Measurements from ENCODE around the gene TSPAN31. TPM values are rescaled to one million over a fixed set of nuclear protein-coding genes. Genes with fewer than 3 reads are reported as not detected.
"Not testable (repeated sequence)": the region's sequence is repeated elsewhere in the genome, so short reads cannot be mapped to it uniquely, and the experiment has no call there.

TSPAN31 gene
- total RNA-seq, 2 experiments from 2014 or later, result 21.8 to 23.0 TPM

DNA sequence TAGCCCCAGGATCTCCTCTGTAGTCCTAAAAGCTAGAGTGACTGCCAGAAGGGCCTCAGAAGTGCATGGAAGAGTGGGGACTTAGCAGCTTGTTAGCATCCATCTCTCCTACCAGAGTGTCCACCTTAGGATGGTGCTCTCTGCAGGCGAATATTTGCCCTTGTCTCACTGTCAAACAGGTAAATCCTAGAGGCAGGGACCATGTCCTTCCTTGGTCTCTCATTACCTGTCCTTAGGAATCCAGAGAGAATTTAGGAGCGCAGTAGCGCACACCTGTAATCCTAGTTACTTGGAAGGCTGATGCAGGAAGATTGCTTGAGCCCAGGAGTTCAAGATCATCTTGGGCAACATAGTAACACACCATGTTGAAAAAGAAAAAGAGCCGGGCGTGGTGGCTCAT, 27.7 kb upstream of the TSPAN31 start:
- Mint-ChIP-seq H3K9me3 (no peaks in the 10 kb centered on the region), H3K4me1 (no peaks in the 10 kb centered on the region), H3K27me3 (no peaks in the 10 kb centered on the region), H3K27ac (no peak overlapping the region), H3K36me3 (ENCODE audit: low read depth) (peaks cover 58% of the 10 kb centered on the region), H3K4me3 (no peak overlapping the region)
- ChIA-PET CTCF (no interaction called here), POLR2A (interaction anchor here (2.1 kb wide), 1 partner anchor 24 kb away, joined by 6 read pairs; no protein-coding TSS in a partner anchor)
- DNase-seq, result no peak

DNA sequence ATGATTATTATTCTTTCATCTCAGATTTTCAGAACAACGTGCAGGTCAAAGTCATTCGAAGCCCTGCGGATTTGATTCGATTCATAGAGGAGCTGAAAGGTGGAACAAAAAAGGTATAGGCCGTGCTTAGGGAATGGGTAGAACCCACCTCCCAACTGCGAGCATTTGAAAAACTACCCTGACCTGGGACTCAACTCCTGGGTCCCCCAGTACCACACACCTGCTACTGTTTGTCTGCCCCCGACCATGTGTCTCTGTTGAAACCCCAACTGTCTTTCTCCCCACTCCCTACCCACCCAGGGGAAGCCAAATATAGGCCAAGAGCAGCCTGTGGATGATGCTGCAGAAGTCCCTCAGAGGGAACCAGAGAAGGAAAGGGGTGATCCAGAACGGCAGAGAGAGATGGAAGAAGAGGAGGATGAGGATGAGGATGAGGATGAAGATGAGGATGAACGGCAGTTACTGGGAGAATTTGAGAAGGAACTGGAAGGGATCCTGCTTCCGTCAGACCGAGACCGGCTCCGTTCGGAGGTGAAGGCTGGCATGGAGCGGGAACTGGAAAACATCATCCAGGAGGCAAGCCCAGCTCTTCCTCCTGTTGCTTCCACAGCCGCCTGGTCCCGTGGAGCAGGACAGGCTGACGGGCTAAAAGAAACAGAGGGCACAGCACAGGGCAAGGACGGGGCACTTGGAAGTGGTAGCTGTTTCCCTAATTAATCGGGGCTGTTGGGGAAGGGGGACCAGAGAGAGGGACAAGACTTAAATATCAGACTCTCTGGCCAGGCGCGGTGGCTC, 26.8 kb upstream of the TSPAN31 start:
- DNase-seq, result no peak
- Mint-ChIP-seq H3K4me3 (no peak overlapping the region), H3K36me3 (ENCODE audit: low read depth) (peaks cover 53% of the 10 kb centered on the region), H3K4me1 (no peaks in the 10 kb centered on the region), H3K27me3 (no peaks in the 10 kb centered on the region), H3K27ac (no peak overlapping the region), H3K9me3 (no peaks in the 10 kb centered on the region)
- ChIA-PET CTCF (no interaction called here), POLR2A (interaction anchor here (0.6 to 1.7 kb wide), 4 partner anchors 8 to 238 kb away, joined by 3 to 4 read pairs (median 4); partner anchors contain the start of gene ARHGAP9)

DNA sequence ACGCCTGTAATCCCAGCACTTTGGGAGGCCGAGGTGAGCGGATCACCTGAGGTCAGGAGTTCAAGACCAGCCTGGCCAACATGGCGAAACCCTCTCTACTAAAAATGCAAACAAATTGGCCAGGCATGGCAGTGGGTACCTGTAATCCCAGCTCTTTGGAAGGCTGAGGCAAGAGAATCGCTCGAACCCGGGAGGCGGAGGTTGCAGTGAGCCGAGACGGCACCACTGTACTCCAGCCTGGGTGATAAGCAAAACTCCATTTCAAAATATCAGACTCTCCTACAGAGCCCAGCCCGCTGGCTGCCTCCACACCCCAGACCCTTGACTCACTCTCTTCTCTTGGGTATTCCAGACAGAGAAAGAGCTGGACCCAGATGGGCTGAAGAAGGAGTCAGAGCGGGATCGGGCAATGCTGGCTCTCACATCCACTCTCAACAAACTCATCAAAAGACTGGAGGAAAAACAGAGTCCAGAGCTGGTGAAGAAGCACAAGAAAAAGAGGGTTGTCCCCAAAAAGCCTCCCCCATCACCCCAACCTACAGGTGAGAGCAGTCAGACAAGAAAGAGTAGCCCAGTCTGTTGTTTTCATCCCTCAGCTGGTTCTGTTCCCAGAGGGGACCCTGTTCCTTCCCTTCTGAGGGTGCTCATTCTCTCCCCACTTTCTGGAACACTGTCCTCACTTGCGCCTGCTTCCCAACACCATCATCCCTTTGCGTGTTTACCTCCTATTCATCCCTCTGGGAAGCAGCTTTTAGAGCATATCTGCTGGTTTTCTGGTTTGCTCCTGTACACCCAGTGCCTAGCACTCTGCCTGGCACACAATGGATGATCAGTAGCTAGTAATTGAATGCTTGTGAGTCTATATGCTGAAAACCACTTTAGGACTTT, 26.0 kb upstream of the TSPAN31 start:
- CTCF ChIA-PET, result interaction anchor here (1.5 kb wide), 1 partner anchor 23 kb away, joined by 6 read pairs; no protein-coding TSS in a partner anchor
- Mint-ChIP-seq H3K27me3 (no peaks in the 10 kb centered on the region), H3K9me3 (no peaks in the 10 kb centered on the region), H3K36me3 (ENCODE audit: low read depth) (peaks cover 53% of the 10 kb centered on the region), H3K27ac (no peak overlapping the region), H3K4me1 (no peaks in the 10 kb centered on the region), H3K4me3 (no peak overlapping the region)
- no peak for DNase-seq
- POLR2A ChIA-PET, result interaction anchor here (0.8 to 3.4 kb wide), 9 partner anchors 9 to 135 kb away, joined by 3 to 27 read pairs (median 4); partner anchors contain the start of genes CDK4, OS9 and TSPAN31

DNA sequence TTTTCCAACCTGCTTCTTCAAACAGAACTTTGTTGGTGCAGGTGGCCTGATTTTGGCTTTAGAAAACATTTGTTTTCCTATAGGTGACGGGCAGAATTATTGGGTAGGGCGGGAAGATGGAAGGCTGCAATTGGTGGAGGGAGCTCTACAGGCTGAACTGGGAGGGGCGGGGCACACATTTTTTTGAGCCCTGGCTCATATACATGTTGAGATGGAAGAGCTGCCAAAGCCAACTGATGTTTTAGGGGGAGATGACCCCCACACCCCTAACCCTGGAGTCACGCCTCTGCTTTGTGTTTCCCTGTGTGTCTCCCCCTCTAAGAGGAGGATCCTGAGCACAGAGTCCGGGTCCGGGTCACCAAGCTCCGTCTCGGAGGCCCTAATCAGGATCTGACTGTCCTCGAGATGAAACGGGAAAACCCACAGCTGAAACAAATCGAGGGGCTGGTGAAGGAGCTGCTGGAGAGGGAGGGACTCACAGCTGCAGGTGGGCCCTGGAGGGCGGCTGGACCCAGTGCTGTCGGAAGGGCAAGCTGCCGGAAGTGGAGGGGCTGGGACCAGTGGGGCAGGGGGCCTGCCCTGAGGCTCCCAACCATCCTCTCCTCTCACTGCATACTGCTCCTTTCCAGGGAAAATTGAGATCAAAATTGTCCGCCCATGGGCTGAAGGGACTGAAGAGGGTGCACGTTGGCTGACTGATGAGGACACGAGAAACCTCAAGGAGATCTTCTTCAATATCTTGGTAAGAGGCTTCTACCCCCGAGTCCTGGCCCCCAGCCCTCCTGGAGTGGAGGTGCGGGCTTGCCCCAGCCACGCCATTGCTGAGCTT, 24.8 kb upstream of the TSPAN31 start:
- no peak for DNase-seq
- Mint-ChIP-seq H3K36me3 (ENCODE audit: low read depth) (peaks cover 58% of the 10 kb centered on the region), H3K9me3 (no peaks in the 10 kb centered on the region)

DNA sequence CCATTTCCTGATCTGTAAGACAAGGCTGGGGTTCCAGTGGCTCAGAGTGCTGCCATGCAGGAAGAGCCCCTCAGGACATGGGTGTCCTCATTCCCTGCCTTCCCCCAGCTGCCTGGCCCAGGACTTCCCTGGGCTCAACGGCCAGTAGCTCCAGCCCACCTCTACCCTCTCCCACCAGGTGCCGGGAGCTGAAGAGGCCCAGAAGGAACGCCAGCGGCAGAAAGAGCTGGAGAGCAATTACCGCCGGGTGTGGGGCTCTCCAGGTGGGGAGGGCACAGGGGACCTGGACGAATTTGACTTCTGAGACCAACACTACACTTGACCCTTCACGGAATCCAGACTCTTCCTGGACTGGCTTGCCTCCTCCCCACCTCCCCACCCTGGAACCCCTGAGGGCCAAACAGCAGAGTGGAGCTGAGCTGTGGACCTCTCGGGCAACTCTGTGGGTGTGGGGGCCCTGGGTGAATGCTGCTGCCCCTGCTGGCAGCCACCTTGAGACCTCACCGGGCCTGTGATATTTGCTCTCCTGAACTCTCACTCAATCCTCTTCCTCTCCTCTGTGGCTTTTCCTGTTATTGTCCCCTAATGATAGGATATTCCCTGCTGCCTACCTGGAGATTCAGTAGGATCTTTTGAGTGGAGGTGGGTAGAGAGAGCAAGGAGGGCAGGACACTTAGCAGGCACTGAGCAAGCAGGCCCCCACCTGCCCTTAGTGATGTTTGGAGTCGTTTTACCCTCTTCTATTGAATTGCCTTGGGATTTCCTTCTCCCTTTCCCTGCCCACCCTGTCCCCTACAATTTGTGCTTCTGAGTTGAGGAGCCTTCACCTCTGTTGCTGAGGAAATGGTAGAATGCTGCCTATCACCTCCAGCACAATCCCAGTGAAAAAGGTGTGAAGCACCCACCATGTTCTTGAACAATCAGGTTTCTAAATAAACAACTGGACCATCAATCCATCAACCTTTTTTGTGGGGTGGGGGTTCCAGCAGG, 23.9 kb upstream of the TSPAN31 start:
- no peaks in the 10 kb centered on the region for H3K9me3 Mint-ChIP-seq
- peaks cover 2% of the 10 kb centered on the region for H3K4me1 Mint-ChIP-seq
- no peak for DNase-seq
- H3K36me3 Mint-ChIP-seq (ENCODE audit: low read depth), result peaks cover 57% of the 10 kb centered on the region
- ChIA-PET CTCF (no interaction called here), POLR2A (interaction anchor here (1.3 to 3.4 kb wide), 9 partner anchors 9 to 36 kb away, joined by 3 to 27 read pairs (median 4); partner anchors contain the start of genes OS9 and TSPAN31)
- no peak overlapping the region for H3K27ac Mint-ChIP-seq
- H3K4me3 Mint-ChIP-seq, result no peak overlapping the region
- no peaks in the 10 kb centered on the region for H3K27me3 Mint-ChIP-seq

More for the DNA sequence above, 24.8 kb upstream of the TSPAN31 start:
- ChIA-PET CTCF (interaction anchor here (1.5 kb wide), 1 partner anchor 22 kb away, joined by 6 read pairs; no protein-coding TSS in a partner anchor), POLR2A (interaction anchor here (0.6 to 3.4 kb wide), 10 partner anchors 10 to 188 kb away, joined by 3 to 27 read pairs (median 4); partner anchors contain the start of genes OS9 and TSPAN31)
- peaks cover 1% of the 10 kb centered on the region for H3K4me1 Mint-ChIP-seq
- no peaks in the 10 kb centered on the region for H3K27me3 Mint-ChIP-seq
- no peak overlapping the region for H3K4me3 Mint-ChIP-seq
- H3K27ac Mint-ChIP-seq, result no peak overlapping the region

DNA sequence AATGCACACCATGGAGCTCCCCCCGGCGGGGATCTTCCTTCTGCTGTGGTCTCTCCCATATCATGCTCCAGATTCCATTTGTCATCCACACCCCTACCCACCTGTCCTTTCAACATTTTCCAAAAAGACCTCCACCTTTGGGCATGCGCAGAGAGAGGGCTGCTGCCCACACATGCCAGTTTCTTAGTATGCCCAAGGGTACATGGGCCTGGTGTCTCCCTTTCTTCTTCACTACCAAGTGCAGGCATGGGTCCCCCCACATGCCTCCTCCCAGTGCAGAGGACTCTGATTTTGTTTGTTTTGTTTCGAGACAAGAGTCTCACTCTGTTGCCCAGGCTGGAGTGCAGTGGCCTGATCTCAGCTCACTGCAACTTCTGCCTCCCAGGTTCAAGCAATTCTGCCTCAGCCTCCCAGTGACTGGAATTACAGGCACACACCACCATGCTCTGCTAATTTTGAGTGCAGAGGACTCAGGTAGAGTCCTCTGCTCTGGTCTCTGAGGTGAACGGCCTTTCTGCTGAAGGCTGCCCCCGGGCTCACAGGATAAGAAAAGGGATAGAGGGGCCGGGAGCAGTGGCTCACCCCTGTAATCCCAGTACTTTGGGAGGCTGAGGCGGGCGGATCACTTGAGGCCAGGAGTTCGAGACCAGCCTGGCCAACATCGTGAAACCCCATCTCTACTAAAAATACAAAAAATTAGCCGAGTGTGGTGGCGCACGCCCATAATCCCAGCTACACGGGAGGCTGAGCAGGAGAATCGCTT, 22.8 kb upstream of the TSPAN31 start:
- not testable (repeated sequence) for H3K27me3 Mint-ChIP-seq, H3K4me3 Mint-ChIP-seq, H3K27ac Mint-ChIP-seq, H3K9me3 Mint-ChIP-seq, H3K4me1 Mint-ChIP-seq, DNase-seq
- H3K36me3 Mint-ChIP-seq (ENCODE audit: low read depth), result peaks cover 56% of the 10 kb centered on the region
- CTCF ChIA-PET, result interaction anchor here (1.1 kb wide), 1 partner anchor 19 kb away, joined by 3 read pairs; no protein-coding TSS in a partner anchor
- POLR2A ChIA-PET, result interaction anchor here (0.7 to 3.4 kb wide), 11 partner anchors 8 to 28 kb away, joined by 3 to 27 read pairs (median 4); partner anchors contain the start of gene OS9

DNA sequence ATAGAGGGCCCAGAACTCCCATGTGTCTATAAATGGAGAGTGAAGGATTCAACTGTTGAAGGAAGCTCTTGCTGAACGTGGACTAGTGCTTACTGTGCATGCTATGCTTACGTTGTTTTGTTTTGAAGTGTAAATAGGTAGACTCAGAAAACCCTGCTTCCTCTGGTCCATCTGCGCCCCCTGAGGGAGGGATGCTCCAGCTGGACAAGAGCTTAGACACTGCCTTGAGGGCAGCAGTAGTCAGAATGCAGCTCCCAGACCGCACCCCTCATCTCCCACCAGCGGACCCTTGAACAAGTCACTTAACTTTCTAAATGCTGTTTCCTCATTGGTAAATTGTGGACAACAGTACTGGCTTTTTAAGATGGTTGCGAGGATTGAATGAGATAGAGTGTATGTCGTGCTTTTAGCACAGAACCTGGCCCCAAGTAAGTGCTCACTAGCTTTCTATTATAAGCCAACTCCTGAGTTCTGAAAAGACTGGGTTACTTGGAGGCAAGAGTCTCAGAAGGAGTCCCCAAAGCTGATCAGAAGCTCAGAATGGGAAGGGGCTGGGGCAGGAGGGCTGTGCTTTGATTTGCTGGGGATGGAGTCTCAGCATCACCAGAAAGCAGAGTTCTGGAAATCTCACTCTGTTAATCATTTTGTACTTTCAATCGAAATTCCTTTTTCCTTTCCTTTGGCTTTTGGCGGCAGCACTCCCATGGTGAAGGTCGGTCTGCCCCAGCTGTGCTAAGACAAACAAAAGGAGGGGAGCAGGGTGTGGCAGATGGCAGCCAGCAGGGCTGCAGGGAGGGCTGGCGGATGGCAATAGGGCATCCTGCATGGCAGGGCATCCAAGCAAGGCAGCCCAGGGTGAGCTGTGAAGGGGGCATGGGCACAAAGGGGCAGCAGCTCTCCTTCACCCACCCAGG, 21.9 kb upstream of the TSPAN31 start:
- CTCF ChIA-PET, result interaction anchor here (0.6 to 1.1 kb wide), 4 partner anchors 13 to 140 kb away, joined by 3 to 4 read pairs (median 4); no protein-coding TSS in a partner anchor
- POLR2A ChIA-PET, result interaction anchor here (1.0 to 2.8 kb wide), 8 partner anchors 9 to 29 kb away, joined by 3 to 12 read pairs (median 3); partner anchors contain the start of genes OS9 and TSPAN31
- no peak overlapping the region for H3K4me3 Mint-ChIP-seq

DNA sequence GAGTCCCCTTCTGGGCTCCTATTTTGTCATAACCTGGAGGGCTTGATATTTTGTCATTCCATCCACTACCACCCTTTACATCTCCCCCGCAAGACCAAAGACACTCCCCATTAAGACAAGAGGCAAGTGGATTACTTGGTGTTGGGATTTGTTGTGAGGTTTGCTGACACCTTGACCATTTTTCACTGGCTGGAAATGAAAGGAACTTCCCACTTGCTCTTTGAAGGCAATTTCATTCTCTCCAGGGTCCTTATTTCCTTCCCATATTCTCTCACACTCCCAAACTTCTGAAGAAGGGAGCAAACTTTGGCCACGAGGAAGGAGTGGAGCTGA, 21.2 kb upstream of the TSPAN31 start:
- Mint-ChIP-seq H3K4me1 (peaks cover 2% of the 10 kb centered on the region), H3K27ac (no peak overlapping the region), H3K4me3 (no peak overlapping the region), H3K36me3 (ENCODE audit: low read depth) (peaks cover 62% of the 10 kb centered on the region), H3K9me3 (no peaks in the 10 kb centered on the region), H3K27me3 (no peaks in the 10 kb centered on the region)
- POLR2A ChIA-PET, result interaction anchor here (0.9 to 2.8 kb wide), 6 partner anchors 9 to 30 kb away, joined by 3 to 12 read pairs (median 6); partner anchors contain the start of genes OS9 and TSPAN31
- DNase-seq, result no peak
- CTCF ChIA-PET, result interaction anchor here (0.9 kb wide), 1 partner anchor 140 kb away, joined by 4 read pairs; no protein-coding TSS in a partner anchor

More for the DNA sequence above, 21.9 kb upstream of the TSPAN31 start:
- DNase-seq, result no peak
- H3K4me1 Mint-ChIP-seq, result peaks cover 2% of the 10 kb centered on the region
- peaks cover 61% of the 10 kb centered on the region for H3K36me3 Mint-ChIP-seq (ENCODE audit: low read depth)
- no peaks in the 10 kb centered on the region for H3K27me3 Mint-ChIP-seq
- peak overlapping the region; percentile 26 for H3K27ac Mint-ChIP-seq
- no peaks in the 10 kb centered on the region for H3K9me3 Mint-ChIP-seq

DNA sequence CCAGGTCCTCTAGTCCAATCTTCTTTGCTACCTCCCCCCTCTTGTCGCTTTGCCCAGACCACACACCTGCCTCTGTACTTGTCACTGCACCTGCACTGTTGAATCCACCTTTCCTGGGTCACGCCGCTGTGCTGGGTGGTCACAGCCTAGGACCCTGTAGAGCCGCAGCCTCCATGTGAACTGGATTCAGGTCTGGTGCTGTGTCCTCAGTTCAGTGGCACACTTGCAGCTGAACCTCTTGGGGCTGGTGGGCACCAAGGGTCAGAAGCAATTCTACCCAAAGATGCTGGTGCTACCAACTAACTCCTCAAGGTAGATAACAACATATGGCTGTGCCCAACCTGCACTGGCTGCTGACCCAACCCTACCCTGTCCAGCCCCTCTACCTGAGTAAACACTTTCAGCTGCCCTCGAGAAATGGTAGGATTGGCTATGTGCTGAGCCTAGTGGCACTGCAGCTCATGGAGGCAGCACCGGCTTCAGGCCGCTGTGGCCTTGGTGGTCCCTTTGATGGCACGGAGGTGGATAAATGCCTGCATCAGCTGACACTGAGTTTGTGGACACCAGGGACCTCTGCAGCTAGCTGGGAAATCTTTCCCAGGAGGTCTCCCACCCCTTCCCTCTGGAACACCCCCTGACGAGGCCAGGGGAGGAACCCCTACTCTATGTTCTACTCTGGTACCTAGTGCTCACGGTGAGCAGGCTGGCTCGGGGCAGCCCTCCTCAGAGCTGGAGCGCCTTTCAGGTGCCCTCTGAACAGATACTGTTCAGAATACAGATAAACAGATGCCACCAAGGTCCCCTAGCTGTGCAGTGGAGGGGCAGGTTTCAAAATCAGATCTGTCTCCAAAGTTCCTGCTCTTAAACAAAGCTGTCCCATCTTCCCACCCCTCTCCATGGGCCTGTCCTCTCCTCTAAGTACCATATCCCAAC, 20.6 kb upstream of the TSPAN31 start:
- POLR2A ChIA-PET, result interaction anchor here (0.9 to 2.8 kb wide), 7 partner anchors 8 to 30 kb away, joined by 3 to 12 read pairs (median 5); partner anchors contain the start of genes OS9 and TSPAN31
- DNase-seq, result no peak
- peaks cover 2% of the 10 kb centered on the region for H3K4me1 Mint-ChIP-seq
- H3K27ac Mint-ChIP-seq, result peak overlapping the region; percentile 19
- H3K9me3 Mint-ChIP-seq, result no peaks in the 10 kb centered on the region
- H3K27me3 Mint-ChIP-seq, result no peaks in the 10 kb centered on the region
- peaks cover 60% of the 10 kb centered on the region for H3K36me3 Mint-ChIP-seq (ENCODE audit: low read depth)
- H3K4me3 Mint-ChIP-seq, result no peak overlapping the region
- CTCF ChIA-PET, result interaction anchor here (0.7 kb wide), 1 partner anchor 32 kb away, joined by 4 read pairs; no protein-coding TSS in a partner anchor
